HCT116 (cell line): ENCODE results near the gene IGSF5. TPM values are rescaled to one million over a fixed set of nuclear protein-coding genes. Genes with fewer than 3 reads are reported as not detected.

Source experiments
- ATAC-seq: fragments of 200-7000 bp; cut with Tn5 transposase; 2 replicates; pipeline ENCODE4 v1.9.1; 2020; ENCODE audit warnings: mild to moderate bottlenecking, moderate library complexity
- BruUV-seq: library from RNA; stranded (reverse); fragments of 400-500 nt; replicated peaks from 2 replicates; lab custom pipeline; 2021; lab: Mats Ljungman, UMichigan
- CTCF ChIA-PET: fragments of 300-600 bp; sonication (Branson Sonifier 250); formaldehyde crosslinking; loops from one replicate; lab custom pipeline; 2021; ENCODE audit warnings: antibody characterized with exemption; lab: Charles Lee
- POLR2A ChIA-PET: fragments of 300-600, 350-600 bp; sonication (Branson Sonifier 250); formaldehyde crosslinking; loops from one replicate; lab custom pipeline; 2021; ENCODE audit warnings: antibody characterized with exemption; lab: Charles Lee
- RAD21 ChIA-PET, 2 experiments: fragments of 300-600 bp; sonication (Branson Sonifier 250); formaldehyde crosslinking; loops; one replicate each; lab custom pipeline; 2023; ENCODE audit warnings: low total read pairs in 2 of 2; ENCODE audit not compliant: uncharacterized antibody in 2 of 2, unreplicated experiment in 2 of 2, low non-redundant PET in 1 of 2; lab: Charles Lee
- DNase-seq: peaks from one replicate; pipeline ENCODE4 v3.0.0-alpha.2; 2010; ENCODE audit warnings: low read depth, low spot score
- H2AFZ ChIP-seq: fragments of 200-600 bp; shearing (Covaris generic), sonication (generic); 2 replicates; pipeline ENCODE4 v1.6.1; 2017; ENCODE audit warnings: low read depth, mixed run types, mixed read lengths, antibody characterized with exemption, low read length; ENCODE audit not compliant: poor library complexity, severe bottlenecking
- H3K27ac ChIP-seq: 2 replicates; pipeline ENCODE4 v1.5.1; 2012; ENCODE audit warnings: low read depth, low read length
- H3K27me3 ChIP-seq: fragments of 200-600 bp; sonication (generic); 2 replicates; pipeline ENCODE4 v1.6.1; 2016; ENCODE audit warnings: mixed run types, low read length, mixed read lengths; ENCODE audit not compliant: insufficient read depth
- H3K36me3 ChIP-seq, 2 experiments: fragments of 200-500 bp in 1 of 2; fragments of 200-600 bp in 1 of 2; sonication (Bioruptor generic) in 1 of 2; sonication (generic) in 1 of 2; 2 replicates each; pipeline versions ENCODE4 v1.5.1 to v1.6.1; 2014 to 2016; ENCODE audit warnings: low read length in 2 of 2, inconsistent platforms in 1 of 2, mixed read lengths in 1 of 2, mixed run types in 1 of 2; ENCODE audit not compliant: insufficient read depth in 2 of 2, control insufficient read depth in 1 of 2
- H3K4me1 ChIP-seq, 2 experiments: fragments of 200-600 bp in 1 of 2; sonication (generic) in 1 of 2; 2 replicates each; pipeline versions ENCODE4 v1.5.1 to v1.6.1; 2012 to 2017; ENCODE audit warnings: low read length in 2 of 2, inconsistent platforms in 1 of 2, mild to moderate bottlenecking in 1 of 2, mixed read lengths in 1 of 2, mixed run types in 1 of 2, moderate library complexity in 1 of 2; ENCODE audit not compliant: insufficient read depth in 2 of 2, control insufficient read depth in 1 of 2
- H3K4me2 ChIP-seq: fragments of 200-600 bp; sonication (generic); 2 replicates; pipeline ENCODE4 v1.6.1; 2017; ENCODE audit warnings: mixed run types, low read length, mixed read lengths
- H3K4me3 ChIP-seq, 2 experiments: fragments of 200-600 bp in 1 of 2; sonication (generic) in 1 of 2; replicated peaks in 1 of 2; 2 replicates each; pipeline ENCODE4 v1.5.1; 2011 to 2016; ENCODE audit warnings: low read length in 2 of 2, control low read depth in 1 of 2, low read depth in 1 of 2, mild to moderate bottlenecking in 1 of 2, mixed read lengths in 1 of 2, mixed run types in 1 of 2
- H3K79me2 ChIP-seq: fragments of 200-600 bp; sonication (generic); 2 replicates; pipeline ENCODE4 v1.6.1; 2017; ENCODE audit warnings: mild to moderate bottlenecking, mixed run types, low read length, moderate library complexity, mixed read lengths; ENCODE audit not compliant: insufficient read depth
- H3K9ac ChIP-seq: fragments of 200-600 bp; sonication (generic); 2 replicates; pipeline ENCODE4 v1.6.1; 2016; ENCODE audit warnings: low read length, mixed read lengths
- H3K9me2 ChIP-seq: fragments of 200-600 bp; sonication (generic), shearing (Covaris generic); 2 replicates; pipeline ENCODE4 v1.6.1; 2017; ENCODE audit warnings: mixed run types, mild to moderate bottlenecking, moderate library complexity; ENCODE audit not compliant: insufficient read depth
- H3K9me3 ChIP-seq, 2 experiments: fragments of 200-500 bp in 1 of 2; fragments of 200-600 bp in 1 of 2; sonication (Bioruptor generic) in 1 of 2; sonication (generic) in 1 of 2; 2 replicates each; pipeline ENCODE4 v1.6.1; 2014 to 2017; ENCODE audit warnings: low read length in 2 of 2, mixed read lengths in 2 of 2, inconsistent platforms in 1 of 2, low read depth in 1 of 2, mild to moderate bottlenecking in 1 of 2, mixed run types in 1 of 2, moderate library complexity in 1 of 2; ENCODE audit not compliant: control insufficient read depth in 1 of 2, insufficient read depth in 1 of 2
- H4K20me1 ChIP-seq: fragments of 200-600 bp; sonication (generic), shearing (Covaris generic); 2 replicates; pipeline ENCODE4 v1.6.1; 2017; ENCODE audit warnings: mixed run types, mild to moderate bottlenecking, moderate library complexity; ENCODE audit not compliant: insufficient read depth
- CBX3 ChIP-seq: IDR thresholded peaks from 2 replicates; pipeline ENCODE4 v1.6.1; 2012; ENCODE audit warnings: low read depth
- CEBPB ChIP-seq: IDR thresholded peaks from 2 replicates; pipeline ENCODE4 v1.6.1; 2012; ENCODE audit warnings: low read depth
- CTCF ChIP-seq, 3 experiments: fragments of 200-600 bp in 1 of 3; sonication (generic) in 1 of 3; IDR thresholded peaks in 2 of 3; conservative IDR thresholded peaks in 1 of 3; 2 replicates each; pipeline ENCODE4 v1.5.1; 2012 to 2017; ENCODE audit warnings: low read depth in 2 of 3, low read length in 2 of 3, antibody characterized with exemption in 1 of 3, borderline replicate concordance in 1 of 3, control low read depth in 1 of 3, mild to moderate bottlenecking in 1 of 3, mixed read lengths in 1 of 3, mixed run types in 1 of 3, moderate library complexity in 1 of 3; ENCODE audit not compliant: insufficient read depth in 1 of 3
- ELF1 ChIP-seq: IDR thresholded peaks from 2 replicates; pipeline ENCODE4 v1.6.1; 2012; ENCODE audit warnings: low read depth, borderline replicate concordance
- EZH2 ChIP-seq: fragments of 200-600 bp; sonication (generic); IDR thresholded peaks from 2 replicates; pipeline ENCODE4 v1.6.1; 2017; ENCODE audit warnings: antibody characterized with exemption, mixed run types
- EZH2phosphoT487 ChIP-seq: fragments of 200-600 bp; IDR thresholded peaks from 2 replicates; pipeline ENCODE4 v1.6.1; 2018; ENCODE audit warnings: antibody characterized with exemption, borderline replicate concordance
- FOSL1 ChIP-seq: IDR thresholded peaks from 2 replicates; pipeline ENCODE4 v1.6.1; 2012; ENCODE audit warnings: low read depth
- JUND ChIP-seq: IDR thresholded peaks from 2 replicates; pipeline ENCODE4 v1.6.1; 2012
- MAX ChIP-seq: IDR thresholded peaks from 2 replicates; pipeline ENCODE4 v1.6.1; 2012
- RAD21 ChIP-seq: IDR thresholded peaks from 2 replicates; pipeline ENCODE4 v1.6.1; 2012; ENCODE audit warnings: low read depth, mild to moderate bottlenecking
- TCF7L2 ChIP-seq: IDR thresholded peaks from 2 replicates; pipeline ENCODE4 v1.7.0; 2011; ENCODE audit warnings: borderline replicate concordance, inconsistent platforms; ENCODE audit not compliant: insufficient read depth, insufficient read length; ENCODE audit errors: extremely low read depth
- ZFX ChIP-seq: fragments of 450-650 bp; IDR thresholded peaks from 2 replicates; pipeline ENCODE4 v1.6.1; 2017
- ZNF274 ChIP-seq: fragments of 200-500 bp; sonication (Bioruptor generic); IDR thresholded peaks from 2 replicates; pipeline ENCODE4 v1.6.1; 2014; ENCODE audit warnings: mild to moderate bottlenecking, low read depth, low read length, inconsistent platforms
- intact Hi-C: fragments of 100-400 bp; cut with micrococcal nuclease; formaldehyde crosslinking; loops from 2 replicates; pipeline ENCODE4 v1.10.0; 2022
- total RNA-seq: library from RNA; stranded (reverse); gene quantifications from one replicate; pipeline ENCODE4 v1.2.1, GENCODE V29; 2021; ENCODE audit not compliant: unreplicated experiment

Gene IGSF5
- total RNA-seq, 1 experiment from 2014 or later: not detected

GRCh38 chr21:39726133-39726532 lies 18.9 kb upstream of the IGSF5 start:
- TF ChIP-seq ZNF274 (no peak), ZFX (no peak), CTCF (IDR thresholded peaks at IDR 0.05 in 2 of 3, conservative IDR thresholded peaks at IDR 0.05 in 1 of 3; ENCODE audit: borderline replicate concordance in 1 of 3, insufficient read depth in 1 of 3, low read depth in 2 of 3, low read length in 2 of 3) (peak in 2 of 3 experiments; percentile 28 to 43; a peak in 4 of 6 replicates), JUND (no peak), EZH2 (no peak), RAD21 (peak; percentile 18; the same call in 1 of the 2 replicates)
- TF ChIP-seq, all 23 proteins: peak for 2
- H3K4me1 ChIP-seq: no peaks in the 10 kb centered on the region
- H3K9me2 ChIP-seq: no peaks in the 10 kb centered on the region; the same call in 1 of the 2 replicates
- no peaks in the 10 kb centered on the region for H3K9me3 ChIP-seq
- intact Hi-C loops: no loop called here
- ATAC-seq (peak; percentile 75), DNase-seq (no peak)
- ChIA-PET CTCF (no interaction called here), POLR2A (no interaction called here), RAD21 (no interaction called here)
- H3K4me2 ChIP-seq: no peak overlapping the region
- no peaks in the 10 kb centered on the region for H3K79me2 ChIP-seq
- H2AFZ ChIP-seq: no peak overlapping the region
- H3K36me3 ChIP-seq: no peaks in the 10 kb centered on the region
- BruUV-seq: no TSS peak
- no peak overlapping the region for H3K9ac ChIP-seq
- H3K27ac ChIP-seq: no peak overlapping the region
- no peaks in the 10 kb centered on the region for H3K27me3 ChIP-seq
- no peaks in the 10 kb centered on the region for H4K20me1 ChIP-seq
- H3K4me3 ChIP-seq: no peak overlapping the region

GRCh38 chr21:39727401-39728120 lies 17.4 kb upstream of the IGSF5 start:
- no TSS peak for BruUV-seq
- Histone ChIP-seq H2AFZ (no peak overlapping the region), H3K4me3 (no peak overlapping the region), H3K9ac (no peak overlapping the region), H3K9me3 (no peaks in the 10 kb centered on the region), H3K36me3 (no peaks in the 10 kb centered on the region), H3K79me2 (no peaks in the 10 kb centered on the region), H3K9me2 (no peaks in the 10 kb centered on the region), H3K27me3 (no peaks in the 10 kb centered on the region), H3K27ac (no peak overlapping the region), H3K4me1 (no peaks in the 10 kb centered on the region), H4K20me1 (no peaks in the 10 kb centered on the region), H3K4me2 (no peak overlapping the region)
- intact Hi-C loops: no loop called here
- RAD21 ChIA-PET: no interaction called here
- DNase-seq (no peak), ATAC-seq (no peak)
- CTCF ChIA-PET: no interaction called here
- POLR2A ChIA-PET: no interaction called here
- no peak for TF ChIP-seq ELF1
- TF ChIP-seq EZH2phosphoT487: no peak
- TF ChIP-seq JUND: no peak
- no peak for TF ChIP-seq TCF7L2
- TF ChIP-seq CEBPB: no peak
- TF ChIP-seq EZH2: no peak
- no peak for TF ChIP-seq MAX
- TF ChIP-seq CTCF (IDR thresholded peaks at IDR 0.05 in 2 of 3, conservative IDR thresholded peaks at IDR 0.05 in 1 of 3; ENCODE audit: borderline replicate concordance in 1 of 3, insufficient read depth in 1 of 3, low read depth in 2 of 3, low read length in 2 of 3): no peak
- no peak for TF ChIP-seq CBX3
- no peak for TF ChIP-seq FOSL1
